ENCODE measurements around the gene GAS2.
A peak's percentile ranks its signal among the peaks of the same experiment; 100 is the strongest.

The GAS2 gene

DNA sequence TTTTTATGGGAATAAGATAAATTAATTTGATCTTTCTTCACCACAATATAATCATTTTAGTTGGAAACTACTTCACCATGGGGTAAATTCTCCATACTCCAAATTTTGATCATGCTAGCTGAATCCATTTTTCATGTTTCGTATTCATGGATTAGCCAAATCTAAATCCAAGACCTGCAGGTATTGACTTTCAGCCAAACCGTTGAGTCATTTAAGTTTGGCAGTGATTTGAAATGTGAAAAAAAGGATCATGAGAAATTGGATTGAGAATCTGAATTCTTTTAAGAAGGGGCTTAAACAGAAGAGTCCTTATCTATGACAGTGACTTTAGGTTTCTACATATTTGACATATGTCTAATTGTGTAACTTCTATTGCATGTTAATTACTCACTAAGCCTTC lies 5.3 kb downstream of the GAS2 start:
- no peak for DNase-seq (ENCODE audit: low spot score)

DNA sequence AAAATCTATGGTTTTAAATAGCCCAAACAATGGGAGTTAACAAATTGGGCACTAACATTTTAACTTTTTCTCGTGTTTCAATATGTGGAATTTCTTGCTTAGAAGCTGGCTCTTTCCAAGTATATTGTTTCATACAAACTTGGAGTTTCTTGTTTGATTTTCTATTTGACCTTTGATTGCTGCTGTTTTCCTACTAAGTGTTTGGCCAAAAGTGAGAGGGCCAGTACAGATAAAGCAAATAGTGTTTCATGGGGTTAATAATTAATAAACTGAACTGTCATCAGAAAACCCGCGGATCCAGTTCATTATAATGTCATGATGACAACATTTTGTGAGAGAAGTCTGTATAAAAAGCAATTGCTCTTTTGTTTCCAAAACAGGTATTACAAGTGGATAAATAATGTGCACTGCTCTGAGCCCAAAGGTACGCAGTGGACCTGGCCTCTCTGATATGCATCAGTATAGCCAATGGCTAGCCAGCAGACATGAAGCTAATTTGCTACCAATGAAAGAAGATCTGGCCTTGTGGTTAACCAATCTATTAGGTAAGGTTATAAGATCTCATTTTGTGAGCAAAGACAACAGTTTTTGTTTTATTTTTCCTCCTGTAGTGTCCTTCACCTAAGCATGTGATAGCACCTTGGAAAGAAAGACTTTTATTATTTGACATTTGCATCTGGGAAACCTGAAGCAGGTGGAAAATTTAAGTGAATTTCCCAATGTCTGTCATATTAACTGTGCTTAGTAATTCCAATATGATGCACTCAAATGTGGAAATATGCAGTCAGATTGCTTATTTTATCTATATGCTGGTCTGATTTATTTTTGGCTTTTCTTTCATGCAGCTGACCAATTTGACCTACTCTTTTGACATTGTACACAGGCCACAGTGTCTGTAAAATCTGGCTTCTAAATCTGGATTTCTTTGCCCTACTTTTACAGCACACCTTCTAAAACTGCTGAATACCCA lies 8.3 kb downstream of the GAS2 start:
- no peak for DNase-seq (ENCODE audit: low spot score)

DNA sequence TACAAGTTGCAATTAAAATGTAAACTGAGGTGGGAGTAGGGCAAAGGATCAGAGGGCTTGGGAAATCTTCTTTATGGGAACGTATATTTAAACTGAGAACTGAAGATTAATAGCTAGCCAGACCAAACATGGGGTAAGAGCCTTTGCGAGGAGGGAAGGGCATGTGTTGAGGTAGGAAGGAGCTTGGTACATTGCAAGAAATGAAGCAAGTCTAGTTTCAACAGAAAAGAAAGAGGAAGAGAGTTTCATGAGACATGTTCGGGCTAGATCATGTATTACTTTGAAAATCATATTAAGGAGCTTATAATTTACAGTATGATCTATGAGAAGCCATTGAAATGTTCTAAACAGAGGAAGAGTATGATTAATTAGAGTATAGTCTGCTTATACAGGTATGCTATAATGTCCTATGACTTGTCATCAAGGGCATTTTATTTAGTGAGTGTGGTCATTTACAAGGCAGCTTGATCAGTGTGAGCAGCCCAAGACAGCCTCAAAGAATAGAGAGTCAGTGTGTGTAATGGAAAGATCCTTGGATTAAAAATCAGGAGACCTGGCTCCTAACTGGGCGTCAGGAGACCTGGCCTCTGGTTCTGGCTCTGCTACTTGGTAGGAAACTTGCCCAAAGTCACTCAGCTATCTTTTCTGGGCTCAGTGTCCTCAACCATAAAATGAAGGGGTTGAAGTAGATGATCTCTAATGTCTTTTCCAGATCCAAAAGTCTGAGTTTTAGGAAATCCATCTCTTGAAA lies 10.9 kb downstream of the GAS2 start:
- no peak for DNase-seq (ENCODE audit: low spot score)

DNA sequence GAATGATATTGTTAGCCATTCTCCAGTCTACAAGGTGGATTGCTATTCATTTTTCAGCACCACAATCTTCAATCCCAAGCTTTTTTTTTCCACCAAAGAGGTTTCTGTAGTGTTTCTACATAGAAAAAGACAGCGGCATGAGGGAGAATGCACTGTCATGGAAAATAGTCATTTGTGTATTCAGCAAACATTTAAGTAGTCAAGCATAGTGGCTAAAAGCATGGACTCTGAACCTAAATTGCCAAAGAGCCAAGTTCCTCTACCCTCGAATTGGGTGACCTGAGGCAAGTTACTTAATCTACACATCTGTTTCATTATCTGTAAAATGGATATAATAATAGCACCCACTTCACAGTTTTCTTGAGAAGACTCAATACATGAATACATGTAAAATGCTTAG lies 14.2 kb downstream of the GAS2 start:
- no peak for DNase-seq (ENCODE audit: low spot score)

DNA sequence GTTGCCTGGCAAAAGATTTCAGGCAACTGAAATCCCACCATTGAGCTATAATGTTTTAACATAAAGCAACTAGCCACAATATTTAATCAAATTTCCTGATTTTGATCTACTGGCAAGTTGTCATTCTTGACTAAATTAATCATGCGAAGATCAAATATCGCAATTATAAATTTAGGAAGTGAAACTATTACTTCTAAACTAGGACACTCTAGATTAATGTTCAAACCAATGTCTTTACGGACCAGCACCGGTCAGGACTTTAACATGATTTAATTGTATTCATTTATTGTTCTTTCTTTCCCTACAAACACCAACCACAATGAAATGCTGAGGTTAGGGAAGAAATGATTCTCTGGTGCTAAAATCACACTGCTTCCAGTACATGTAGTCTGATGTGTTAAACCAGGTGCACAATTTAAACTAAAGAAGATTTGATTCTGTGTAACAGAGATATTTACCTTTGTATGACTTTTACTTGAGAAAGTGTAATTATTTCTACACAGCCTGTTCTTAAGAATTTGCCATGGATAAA lies 14.9 kb downstream of the GAS2 start:
- DNase-seq (ENCODE audit: low spot score) = no peak

DNA sequence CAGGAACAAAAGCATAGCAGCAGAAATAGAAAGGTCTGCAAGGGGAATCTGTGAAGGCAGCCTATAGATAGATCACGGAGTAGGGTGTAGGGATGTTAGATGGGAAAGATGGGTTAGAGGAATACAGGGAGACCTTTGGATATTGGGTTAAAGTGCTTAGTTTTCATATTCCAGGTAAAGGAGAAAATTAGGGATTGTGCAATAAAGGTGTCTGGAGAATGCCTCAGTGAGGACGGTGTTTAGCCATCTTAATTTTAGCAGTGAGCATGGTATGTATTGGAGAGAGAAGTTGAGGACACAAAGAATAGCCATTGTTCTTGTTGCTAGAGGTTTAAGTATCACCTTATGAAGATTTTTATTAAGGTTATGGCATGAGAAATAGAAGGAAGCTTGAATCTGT lies 17.7 kb downstream of the GAS2 start:
- no peak for DNase-seq (ENCODE audit: low spot score)

DNA sequence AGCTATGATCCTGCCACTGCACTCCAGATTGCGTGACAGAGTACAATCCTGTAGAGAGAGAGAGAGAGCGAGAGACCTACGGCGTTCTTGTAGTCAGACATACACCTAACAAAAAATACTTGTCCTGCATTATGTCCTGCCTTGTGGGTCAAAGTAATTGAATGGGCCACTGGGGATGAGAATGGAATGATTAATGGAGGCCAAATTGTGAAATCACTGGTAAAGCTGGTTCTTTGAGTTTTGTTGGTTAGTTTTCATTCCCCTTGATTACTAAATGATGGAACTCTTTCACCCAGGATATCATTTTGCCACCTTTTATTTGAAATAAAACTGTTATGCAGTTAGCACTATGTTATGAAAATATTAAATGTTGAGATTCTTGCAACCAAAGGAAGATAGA lies 18.7 kb downstream of the GAS2 start:
- DNase-seq (ENCODE audit: low spot score) = no peak

DNA sequence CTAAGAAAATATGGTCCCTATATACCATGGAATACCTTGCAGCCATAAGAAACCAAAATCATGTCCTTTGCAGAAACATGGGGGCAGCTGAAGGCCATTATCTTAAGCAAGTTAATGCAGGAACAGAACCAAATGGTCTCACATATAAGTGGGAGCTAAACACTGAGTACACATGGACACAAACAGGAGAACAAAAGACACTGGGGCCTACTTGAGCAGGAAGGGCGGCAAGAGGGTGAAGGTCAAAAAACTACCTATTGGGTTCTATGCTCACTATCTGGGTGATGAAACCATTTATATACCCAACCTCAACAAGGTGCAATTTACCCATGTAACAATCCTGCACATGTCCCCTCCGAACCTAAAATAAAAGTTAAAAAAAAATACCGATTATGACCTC lies 22.5 kb downstream of the GAS2 start:
- no peak for DNase-seq (ENCODE audit: low spot score)

DNA sequence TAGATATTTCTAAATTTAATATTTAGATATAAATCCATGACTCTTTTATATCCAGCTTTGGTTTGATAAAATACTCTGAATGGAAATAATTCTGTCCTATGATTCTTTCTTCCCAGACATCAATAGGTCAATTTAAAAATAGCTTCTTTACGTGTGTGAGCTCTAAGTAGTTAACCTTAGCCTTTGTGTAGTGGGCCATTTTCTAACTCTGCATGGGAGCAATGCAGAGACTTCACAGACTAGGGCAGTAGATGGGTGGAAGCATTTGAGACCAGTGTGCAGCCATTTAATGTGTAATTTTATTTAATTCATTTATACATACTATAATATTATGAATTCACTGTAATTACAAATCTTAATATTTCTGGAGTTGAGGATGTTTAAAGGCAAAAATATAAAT lies 23.8 kb downstream of the GAS2 start:
- DNase-seq (ENCODE audit: low spot score) = no peak

DNA sequence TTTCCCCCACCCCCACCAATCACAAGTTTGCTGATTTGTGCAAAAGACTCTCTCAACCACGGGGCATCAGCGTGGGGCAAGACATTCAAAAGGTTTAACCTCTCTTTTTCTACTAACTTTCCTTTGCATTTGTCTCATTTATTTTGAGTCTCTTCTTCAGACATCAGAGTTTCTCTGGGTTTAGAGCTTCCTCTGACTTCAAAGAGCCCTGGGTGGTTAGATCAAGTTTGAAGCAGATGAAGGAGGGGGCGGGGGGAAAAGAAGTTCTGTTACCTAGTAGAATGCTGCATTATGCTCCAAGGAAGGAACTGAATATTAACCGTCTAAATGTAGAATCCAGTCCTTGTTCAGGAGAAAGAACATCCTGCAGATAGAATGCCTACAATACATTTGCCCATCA lies 24.5 kb downstream of the GAS2 start:
- DNase-seq (ENCODE audit: low spot score) = no peak

DNA sequence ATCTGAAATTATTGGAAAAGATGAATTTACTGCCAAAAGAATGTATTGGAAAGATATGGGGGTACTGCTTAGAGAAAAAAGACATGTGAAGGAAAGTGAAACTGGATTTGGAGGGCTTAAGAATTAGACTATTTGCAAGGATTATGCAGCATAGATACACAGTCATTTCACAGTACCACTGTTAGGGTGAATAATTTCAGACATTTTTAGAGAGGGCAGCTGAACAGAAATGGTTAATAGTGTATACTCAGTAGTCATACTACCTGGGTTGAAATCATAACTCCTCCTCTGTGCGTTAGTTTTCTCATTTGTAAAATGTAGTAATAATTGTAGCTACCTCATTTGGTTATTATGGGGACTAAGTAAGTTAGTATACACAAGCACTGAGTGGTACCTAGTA lies 33.0 kb downstream of the GAS2 start:
- DNase-seq (ENCODE audit: low spot score) = no peak

DNA sequence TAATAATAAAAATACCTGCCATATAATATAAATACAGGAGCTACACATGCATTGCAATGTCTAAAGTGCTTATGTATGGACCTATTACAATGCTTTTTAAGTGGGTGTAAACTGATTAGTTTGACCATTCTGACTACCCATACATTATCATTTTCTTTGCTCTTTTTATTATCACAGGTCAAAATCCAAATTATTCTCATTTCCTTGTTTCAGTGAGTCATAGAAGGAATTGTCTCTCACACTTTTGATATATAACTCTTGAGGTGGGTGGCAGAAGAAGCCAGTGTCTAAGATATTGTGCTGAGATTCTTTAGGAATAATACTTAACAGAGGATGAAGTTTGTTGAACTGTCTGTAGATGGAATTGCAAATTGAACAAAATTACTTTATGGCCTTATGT lies 35.6 kb downstream of the GAS2 start:
- no peak for DNase-seq (ENCODE audit: low spot score)

DNA sequence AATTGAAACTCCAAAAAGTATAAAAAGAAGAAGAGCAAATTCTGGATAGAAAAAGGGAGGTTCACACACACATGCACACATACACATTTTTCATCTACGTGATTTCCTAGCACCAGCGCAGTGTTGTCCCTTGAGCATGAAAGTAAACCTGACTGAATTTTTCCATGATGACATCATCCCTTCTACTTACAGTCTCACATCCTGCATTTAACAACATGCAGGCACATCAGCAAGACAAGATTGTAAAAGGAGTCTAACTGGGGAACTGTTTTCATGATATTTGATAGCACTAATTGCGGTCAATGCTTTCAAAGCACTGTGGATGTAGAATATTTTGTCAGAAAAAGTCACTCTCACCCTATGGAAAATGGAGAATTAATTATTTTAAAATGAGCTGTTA lies 36.6 kb downstream of the GAS2 start:
- DNase-seq (ENCODE audit: low spot score) = peak; percentile 27

DNA sequence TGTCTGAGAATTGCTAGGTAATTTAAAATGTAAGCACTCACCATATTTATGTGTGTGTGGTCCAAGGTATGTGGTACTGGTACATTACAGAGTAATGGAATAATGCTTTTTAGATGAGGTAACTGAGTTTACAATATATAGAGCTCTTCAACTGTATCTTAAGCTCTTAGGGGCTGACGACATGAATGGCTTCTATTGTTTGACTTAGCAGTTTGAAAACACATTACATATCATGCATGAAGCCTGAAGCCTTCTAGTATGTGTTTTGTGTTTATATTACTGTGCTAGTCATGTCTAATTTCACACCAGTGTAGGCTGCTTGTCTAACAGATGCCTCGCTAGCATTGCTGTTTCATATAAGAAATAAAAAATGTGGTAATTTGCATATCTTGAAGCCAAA lies 37.2 kb downstream of the GAS2 start:
- no peak for DNase-seq (ENCODE audit: low spot score)

DNA sequence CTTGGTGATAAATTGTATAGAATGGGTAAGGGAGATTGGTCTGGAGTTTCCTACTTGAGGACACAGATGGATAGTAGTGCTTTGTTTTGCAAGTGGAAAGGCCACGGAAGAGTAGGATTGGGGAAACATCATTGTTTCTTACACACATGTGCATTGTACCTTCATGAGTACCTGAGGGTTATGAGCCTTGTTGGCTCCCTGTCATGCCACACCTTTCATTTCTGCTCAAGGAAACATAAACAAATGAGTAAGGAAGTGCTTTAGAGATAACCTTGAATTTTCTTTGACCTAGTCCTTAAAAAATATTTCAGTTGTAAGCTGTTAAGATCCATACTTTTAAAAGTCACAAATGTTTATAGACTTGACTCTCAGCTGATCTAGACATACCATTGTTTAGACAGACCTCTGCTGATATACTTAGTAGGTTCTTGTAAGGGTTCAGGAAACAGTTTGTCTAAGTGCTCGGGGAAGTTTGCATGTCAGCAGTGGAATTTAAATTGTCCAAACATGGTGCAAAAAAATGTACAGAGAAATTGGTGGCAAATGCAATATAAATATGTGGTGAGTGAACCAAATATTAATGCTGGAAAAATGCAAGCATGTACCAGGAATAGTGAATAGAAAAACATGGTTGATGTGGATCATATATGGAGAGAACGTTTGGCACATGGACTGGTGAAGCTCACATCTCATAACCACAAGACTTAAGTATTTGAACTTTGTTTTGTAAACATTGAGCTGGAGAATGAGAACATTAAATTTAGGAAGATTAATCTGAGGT lies 40.9 kb downstream of the GAS2 start:
- DNase-seq (ENCODE audit: low spot score) = no peak

DNA sequence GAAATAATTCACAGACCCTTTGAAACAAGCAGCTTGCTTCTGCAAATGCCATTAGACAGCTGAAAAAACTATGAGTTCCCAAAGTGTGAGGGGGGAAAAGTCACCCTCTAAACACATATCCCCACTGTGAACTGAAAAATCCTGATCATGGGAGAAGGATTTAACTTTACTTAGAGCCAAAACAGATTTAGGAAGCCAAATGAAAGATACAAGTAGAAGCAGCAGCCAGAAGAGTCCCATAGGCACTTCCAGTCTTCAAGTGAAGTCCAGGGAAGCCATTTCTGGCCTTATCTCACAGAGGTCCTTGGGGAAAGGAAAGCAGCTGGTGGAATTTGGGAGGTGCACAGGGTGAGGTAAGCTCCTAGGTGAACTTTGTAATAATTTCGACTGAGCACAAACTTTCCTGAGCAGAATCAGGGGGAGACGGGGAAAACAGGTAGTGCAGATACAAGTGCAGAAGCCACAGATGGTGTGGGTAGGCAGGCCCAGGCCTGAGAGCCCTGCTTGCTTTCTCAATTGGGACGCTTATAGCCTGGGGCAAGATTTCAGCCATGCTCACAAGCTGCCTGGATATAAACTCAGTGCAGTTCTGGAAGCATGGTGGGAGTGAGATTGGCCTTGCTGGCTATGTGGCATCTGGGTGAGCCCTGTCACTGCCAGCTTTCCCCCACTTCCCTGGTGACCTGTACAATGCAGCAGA lies 44.8 kb downstream of the GAS2 start:
- DNase-seq (ENCODE audit: low spot score) = no peak

DNA sequence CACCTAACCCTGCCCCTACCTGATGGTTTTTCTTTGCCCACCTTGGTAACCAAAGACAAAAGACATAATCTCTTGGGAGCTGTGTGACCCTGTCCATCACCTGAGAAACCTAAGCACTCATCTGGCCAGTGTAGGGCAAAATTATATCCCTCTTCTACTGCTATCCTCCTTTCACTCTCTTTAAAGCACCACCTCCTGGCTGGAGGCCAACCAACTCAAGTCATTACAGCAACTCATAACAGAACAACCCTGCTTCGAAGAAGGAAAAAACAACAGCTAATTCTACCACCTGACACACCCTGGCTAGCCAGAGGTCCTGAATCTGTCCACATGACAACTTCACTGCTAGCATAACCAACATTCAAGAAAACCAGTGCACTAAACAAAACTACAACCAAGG lies 45.5 kb downstream of the GAS2 start:
- no peak for DNase-seq (ENCODE audit: low spot score)

DNA sequence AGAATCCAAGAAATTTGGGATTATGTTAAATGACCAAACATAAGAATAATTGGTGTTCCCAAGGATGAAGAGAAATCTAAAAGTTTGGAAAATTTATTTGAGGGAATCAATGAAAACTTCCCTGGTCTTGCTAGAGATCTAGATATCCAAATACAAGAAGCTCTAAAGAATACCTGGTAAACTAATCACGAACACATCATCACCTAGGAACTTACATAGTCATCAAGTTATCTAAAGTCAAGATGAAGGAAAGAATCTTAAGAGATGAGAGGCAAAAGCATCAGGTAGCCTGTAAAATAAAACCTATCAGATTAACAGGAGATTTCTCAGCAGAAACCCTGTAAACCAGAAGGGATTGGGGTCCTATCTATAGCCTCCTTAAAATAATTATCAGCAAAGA lies 46.9 kb downstream of the GAS2 start:
- DNase-seq (ENCODE audit: low spot score) = no peak

DNA sequence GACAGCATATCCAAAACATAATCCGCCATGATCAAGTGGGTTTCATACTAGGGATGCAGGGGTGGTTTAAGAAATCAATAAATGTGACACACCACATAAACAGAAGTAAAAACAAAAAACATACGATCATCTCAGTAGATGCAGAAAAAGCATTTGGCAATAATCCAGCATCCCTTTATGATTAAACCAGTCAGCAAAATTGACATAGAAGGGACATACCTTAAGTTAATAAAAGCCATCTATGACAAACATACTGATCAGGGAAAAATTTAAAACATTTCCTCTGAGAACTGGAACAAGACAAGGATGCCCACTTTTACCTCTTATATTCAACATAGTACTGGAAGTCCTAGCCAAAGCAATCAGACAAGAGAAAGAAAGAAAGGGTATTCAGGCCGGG lies 49.6 kb downstream of the GAS2 start:
- no peak for DNase-seq (ENCODE audit: low spot score)

DNA sequence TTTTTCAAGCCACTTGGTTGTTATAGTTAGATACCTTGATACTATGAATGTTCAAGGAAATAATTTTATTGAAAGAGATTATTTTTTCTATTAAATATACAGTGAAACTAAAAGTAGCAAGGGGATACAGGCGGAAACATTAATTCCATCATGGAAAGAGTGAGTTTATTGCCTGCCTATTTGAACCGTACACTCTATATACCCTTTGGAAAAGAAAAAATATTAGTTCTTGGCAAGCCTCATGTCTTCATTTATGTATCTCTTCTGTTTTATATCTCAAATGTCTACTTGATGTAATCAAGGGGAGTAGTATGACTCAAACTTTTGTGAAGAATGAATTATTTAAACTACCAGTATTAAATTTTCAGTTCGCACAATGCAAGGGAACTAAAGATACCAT lies 54.0 kb downstream of the GAS2 start:
- DNase-seq (ENCODE audit: low spot score) = no peak

DNA sequence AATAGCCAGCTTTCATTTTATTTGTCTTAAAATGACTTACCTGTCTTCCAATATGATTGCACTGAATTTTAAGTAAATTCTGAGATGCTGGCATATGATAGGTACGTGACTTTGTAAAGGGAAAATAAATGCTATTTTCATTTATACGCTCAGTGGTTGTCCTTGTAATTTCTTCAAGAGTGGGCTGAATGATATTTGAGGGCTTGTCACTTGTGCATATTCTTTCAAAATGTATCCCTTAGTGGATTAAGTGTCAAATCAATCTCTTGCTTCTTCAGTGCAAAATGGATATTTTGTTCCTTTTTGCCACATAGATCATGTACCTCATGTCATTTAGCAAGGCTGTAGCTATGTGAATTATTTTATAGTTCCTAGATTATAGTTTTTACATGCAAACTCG lies 56.9 kb downstream of the GAS2 start:
- DNase-seq (ENCODE audit: low spot score) = no peak

Measured in SK-N-DZ (cell line).